ENCODE data around the gene PCYOX1L. TPM values are rescaled to one million over a fixed set of nuclear protein-coding genes. Genes with fewer than 3 reads are reported as not detected.

The PCYOX1L gene
- total and polyA plus RNA-seq, 2 of the 8 experiments (the other 6 are each of a cell fraction or from before 2014, with no cell fraction given) = 6.8 to 17.2 TPM

GRCh38 chr5:149356391-149356790 lies 1.5 kb upstream of the PCYOX1L start:
- H2BK20ac ChIP-seq (ENCODE audit: low read length) = no peak overlapping the region
- no peak overlapping the region for H3K27ac ChIP-seq (ENCODE audit: low read depth, low read length)
- H2BK5ac ChIP-seq (ENCODE audit: low read depth, low read length) = no peak overlapping the region
- H4K91ac ChIP-seq (replicated peaks; ENCODE audit: insufficient read length, low read length) = no peak overlapping the region
- H3K23ac ChIP-seq (ENCODE audit: insufficient read length) = no peak overlapping the region
- peaks cover 0 to 8% of the 10 kb centered on the region in 2 experiments; a peak in 1 of 4 replicates for H3K79me2 ChIP-seq (ENCODE audit: control insufficient read depth in 1 of 2, insufficient read depth in 2 of 2, low read length in 2 of 2)
- no peak overlapping the region for H2AFZ ChIP-seq (ENCODE audit: low read length)
- no peak overlapping the region for H3K4me3 ChIP-seq (ENCODE audit: extremely low read depth in 1 of 4, insufficient read depth in 2 of 4, low read depth in 3 of 4, low read length in 4 of 4)
- no peak overlapping the region for H2BK12ac ChIP-seq (ENCODE audit: low read depth, low read length)
- H4K8ac ChIP-seq (ENCODE audit: extremely low read depth, insufficient read depth, low read length) = no peak overlapping the region
- no peak overlapping the region for H2AK5ac ChIP-seq (ENCODE audit: low read depth, low read length)
- no peak overlapping the region for H3K4me2 ChIP-seq (ENCODE audit: insufficient read depth in 1 of 2, low read depth in 2 of 2, low read length in 2 of 2)
- no peak overlapping the region for H3K18ac ChIP-seq (ENCODE audit: extremely low read depth, low read length)
- no peak overlapping the region for H2BK120ac ChIP-seq (replicated peaks; ENCODE audit: low read depth, low read length)
- peaks cover 8% of the 10 kb centered on the region for H3K79me1 ChIP-seq (ENCODE audit: low read depth, low read length)
- H3K23me2 ChIP-seq (ENCODE audit: low read depth, low read length) = peaks cover 6% of the 10 kb centered on the region; the same call in 1 of the 2 replicates
- H4K20me1 ChIP-seq (replicated peaks in 1 of 2; ENCODE audit: control insufficient read depth in 1 of 2, insufficient read depth in 2 of 2, low read length in 2 of 2) = peaks cover 1 to 13% of the 10 kb centered on the region in 2 experiments
- DNase-seq (ENCODE audit: low read depth in 1 of 2, low spot score in 2 of 2) (no peak), FAIRE-seq (no peak)
- no peak overlapping the region for H3K4ac ChIP-seq (replicated peaks; ENCODE audit: insufficient read length, low read depth, low read length)
- H3K9me3 ChIP-seq (ENCODE audit: insufficient read depth in 2 of 2, low read depth in 1 of 2, low read length in 1 of 2) = no peaks in the 10 kb centered on the region
- H3K56ac ChIP-seq (replicated peaks; ENCODE audit: insufficient read length, low read depth, low read length) = no peak overlapping the region
- no peak overlapping the region for H4K5ac ChIP-seq (ENCODE audit: insufficient read length, low read depth, low read length)
- ChIA-PET POLR2A (ENCODE audit: partially characterized antibody) (interaction anchor here (1.0 to 5.8 kb wide), 6 partner anchors 9 to 78 kb away, joined by 3 to 72 read pairs (median 8); partner anchors contain the start of gene GRPEL2), CTCF (ENCODE audit: partially characterized antibody) (interaction anchor here (0.6 to 46.1 kb wide), 9 partner anchors 10 to 221 kb away, joined by 3 to 1310 read pairs (median 5); partner anchors contain the start of gene IL17B)
- H3K27me3 ChIP-seq (replicated peaks in 1 of 4; ENCODE audit: control insufficient read depth in 3 of 4, extremely low read depth in 1 of 4, insufficient read depth in 3 of 4, low read length in 3 of 4) = no peaks in the 10 kb centered on the region; a peak in 1 of 7 replicates
- peaks cover 2 to 41% (median 16%) of the 10 kb centered on the region in 4 experiments; a peak in 7 of 8 replicates for H3K36me3 ChIP-seq (ENCODE audit: control insufficient read depth in 2 of 4, insufficient read depth in 4 of 4, low read length in 3 of 4)
- WGBS, 2 experiments (ENCODE audit: extremely low coverage in 1 of 2, insufficient coverage in 1 of 2, insufficient read length in 1 of 2, insufficient replicate concordance in 2 of 2, low coverage in 1 of 2, low lambda C conversion rate in 2 of 2, missing lambda C conversion rate in 1 of 2) = 98% methylated on average over 8 of the region's 8 CpGs; no CpG with 5 or more reads in 1 of the 2 experiments
- no peak overlapping the region for H3K14ac ChIP-seq (ENCODE audit: insufficient read length)
- peaks cover 0 to 6% (median 2%) of the 10 kb centered on the region in 4 experiments; a peak in 5 of 7 replicates for H3K4me1 ChIP-seq (replicated peaks in 1 of 4; ENCODE audit: control insufficient read depth in 3 of 4, insufficient read depth in 4 of 4, low read length in 3 of 4)
- no peak overlapping the region for H3K9ac ChIP-seq (replicated peaks in 1 of 4; ENCODE audit: extremely low read depth in 1 of 4, low read depth in 3 of 4, low read length in 3 of 4)
- H2BK15ac ChIP-seq (ENCODE audit: low read length) = no peak overlapping the region
- TF ChIP-seq HDAC2 (IDR thresholded peaks at IDR 0.05; ENCODE audit: borderline replicate concordance in 1 of 2, low read depth in 2 of 2, low read length in 2 of 2) (no peak), JUN (IDR thresholded peaks at IDR 0.05; ENCODE audit: low read depth, low read length) (no peak), SIX5 (IDR thresholded peaks at IDR 0.05; ENCODE audit: low read depth, low read length) (no peak), SRF (IDR thresholded peaks at IDR 0.05; ENCODE audit: low read depth, low read length) (no peak), EP300 (IDR thresholded peaks at IDR 0.05; ENCODE audit: borderline replicate concordance in 1 of 2, low read depth in 2 of 2, low read length in 2 of 2) (no peak), CHD1 (IDR thresholded peaks at IDR 0.05; ENCODE audit: low read depth, low read length) (no peak), YY1 (IDR thresholded peaks at IDR 0.05; ENCODE audit: low read depth, low read length) (no peak), BACH1 (IDR thresholded peaks at IDR 0.05; ENCODE audit: low read length) (no peak), KDM1A (IDR thresholded peaks at IDR 0.05; ENCODE audit: borderline replicate concordance, low read length) (no peak), MAFK (IDR thresholded peaks at IDR 0.05; ENCODE audit: low read depth, low read length) (no peak), BCL11A (IDR thresholded peaks at IDR 0.05; ENCODE audit: low read depth in 2 of 2, low read length in 2 of 2) (no peak), NANOG (IDR thresholded peaks at IDR 0.05; ENCODE audit: insufficient read depth, low read depth, low read length, poor library complexity, severe bottlenecking) (no peak), POLR2AphosphoS5 (IDR thresholded peaks at IDR 0.05; ENCODE audit: low read depth, low read length) (no peak)
